GM21381 (cell line): Measurements from ENCODE around the gene DSG3.

Experiments used
- ATAC-seq: cut with Tn5 transposase; IDR thresholded peaks from one replicate; pipeline ENCODE4 v1.9.1; 2021; ENCODE audit warnings: mild to moderate bottlenecking, moderate library complexity; ENCODE audit not compliant: unreplicated experiment

Gene DSG3

GRCh38 chr18:31429623-31430022 is 17.9 kb upstream of the DSG3 start:
- no peak for ATAC-seq

GRCh38 chr18:31430072-31430471 is 17.5 kb upstream of the DSG3 start:
- no peak for ATAC-seq

- ATAC-seq = no peak
Observed at GRCh38 chr18:31430554-31430953, 17.0 kb upstream of the DSG3 start.

GRCh38 chr18:31432316-31432715 is 15.2 kb upstream of the DSG3 start:
- ATAC-seq = no peak

GRCh38 chr18:31436825-31437224 is 10.7 kb upstream of the DSG3 start:
- ATAC-seq = no peak

GRCh38 chr18:31438402-31438801 is 9.1 kb upstream of the DSG3 start:
- ATAC-seq = no peak

GRCh38 chr18:31439807-31440325 is 7.7 kb upstream of the DSG3 start:
- ATAC-seq = no peak

GRCh38 chr18:31440787-31441186 is 6.8 kb upstream of the DSG3 start:
- ATAC-seq = no peak

- no peak for ATAC-seq
Observed at GRCh38 chr18:31441493-31441892, 6.0 kb upstream of the DSG3 start.

GRCh38 chr18:31444142-31444541 is 3.4 kb upstream of the DSG3 start:
- ATAC-seq = no peak

GRCh38 chr18:31445908-31446307 is 1.6 kb upstream of the DSG3 start:
- ATAC-seq = no peak

- ATAC-seq = no peak
Observed at GRCh38 chr18:31446854-31447253, 687 bp upstream of the DSG3 start.

- ATAC-seq = no peak
Observed at GRCh38 chr18:31450409-31450808, 2.9 kb downstream of the DSG3 start.

- ATAC-seq = no peak
Observed at GRCh38 chr18:31451625-31452024, 4.1 kb downstream of the DSG3 start.

GRCh38 chr18:31454066-31454708 is 6.6 kb downstream of the DSG3 start:
- no peak for ATAC-seq

- ATAC-seq = no peak
Observed at GRCh38 chr18:31469629-31470028, 22.1 kb downstream of the DSG3 start.

- no peak for ATAC-seq
Observed at GRCh38 chr18:31478688-31479087, 31.1 kb downstream of the DSG3 start.

GRCh38 chr18:31482051-31482450 is 34.5 kb downstream of the DSG3 start:
- no peak for ATAC-seq

GRCh38 chr18:31483396-31483795 is 35.9 kb downstream of the DSG3 start:
- no peak for ATAC-seq

GRCh38 chr18:31484461-31484860 is 36.9 kb downstream of the DSG3 start:
- ATAC-seq = no peak

- ATAC-seq = no peak
Observed at GRCh38 chr18:31486165-31486564, 38.6 kb downstream of the DSG3 start.

- no peak for ATAC-seq
Observed at GRCh38 chr18:31487246-31488015, 39.9 kb downstream of the DSG3 start.
